ENCODE data around the gene HSPA1B.
"Not testable (repeated sequence)": the region's sequence is repeated elsewhere in the genome, so short reads cannot be mapped to it uniquely, and the experiment has no call there.

The HSPA1B gene

DNA sequence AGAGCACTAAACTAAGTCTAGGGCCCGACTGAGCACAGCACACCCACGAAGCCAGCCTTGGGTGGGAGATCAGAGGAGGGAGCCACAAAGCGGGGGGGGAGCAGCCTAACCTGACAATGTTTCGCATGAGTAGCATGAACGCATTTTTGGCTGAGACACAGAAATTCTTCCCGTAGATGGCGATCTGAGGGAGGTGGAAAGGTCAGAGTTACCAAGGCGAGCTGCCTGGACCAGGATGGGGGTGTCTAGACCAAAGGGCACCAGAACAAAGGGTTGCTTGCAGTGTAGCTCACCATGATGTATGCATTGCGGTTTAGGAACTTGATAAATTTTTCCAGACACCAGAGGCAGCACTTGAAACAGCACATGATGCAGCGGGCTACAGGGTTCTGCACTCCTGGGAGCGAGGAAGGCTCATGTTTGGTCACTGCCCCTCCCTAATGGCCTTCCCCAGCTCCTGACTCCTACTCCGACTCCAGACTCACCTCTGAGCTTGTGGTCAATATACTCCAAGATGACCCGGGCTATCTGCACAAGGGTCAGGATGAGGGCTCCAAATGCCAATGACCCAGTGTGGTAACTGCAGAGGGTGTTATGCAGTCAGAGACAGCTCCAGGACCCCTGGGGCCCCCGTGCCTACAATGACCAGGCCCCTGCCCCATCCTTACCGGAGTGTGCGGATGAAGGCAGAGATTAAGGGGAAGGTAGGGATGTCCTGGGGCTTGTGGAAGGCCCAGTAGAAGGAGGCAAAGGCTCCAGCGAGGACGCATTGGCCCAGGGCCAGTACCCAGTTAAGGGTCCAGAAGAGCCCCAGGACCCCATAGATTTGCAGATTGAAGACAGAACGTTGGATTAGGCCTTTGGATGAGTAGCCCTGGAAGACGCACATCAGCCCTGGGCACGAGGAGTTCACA is 37.9 kb downstream of the HSPA1B start:
- no peak for TF ChIP-seq POLR2A (IDR thresholded peaks at IDR 0.05; ENCODE audit: low read depth, low read length)
- FAIRE-seq (no peak), DNase-seq (ENCODE audit: insufficient read length, low spot score) (no peak)

DNA sequence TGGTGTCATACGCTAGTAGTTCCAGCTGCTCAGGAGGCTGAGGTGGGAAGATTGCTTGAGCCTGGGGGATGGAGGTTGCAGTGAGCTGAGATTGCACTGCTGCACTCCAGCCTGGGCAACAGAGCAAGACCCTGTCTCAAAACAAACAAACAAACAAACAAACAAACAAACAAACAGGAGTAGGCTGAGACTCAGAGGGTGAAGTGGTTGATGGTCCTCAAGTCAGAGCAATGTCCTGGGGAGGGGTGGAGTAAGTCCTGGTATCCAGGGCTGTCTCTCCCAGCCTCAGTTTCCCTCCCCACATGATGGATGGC is 41.1 kb downstream of the HSPA1B start:
- DNase-seq (ENCODE audit: insufficient read length, low spot score); FAIRE-seq: not testable (repeated sequence)

DNA sequence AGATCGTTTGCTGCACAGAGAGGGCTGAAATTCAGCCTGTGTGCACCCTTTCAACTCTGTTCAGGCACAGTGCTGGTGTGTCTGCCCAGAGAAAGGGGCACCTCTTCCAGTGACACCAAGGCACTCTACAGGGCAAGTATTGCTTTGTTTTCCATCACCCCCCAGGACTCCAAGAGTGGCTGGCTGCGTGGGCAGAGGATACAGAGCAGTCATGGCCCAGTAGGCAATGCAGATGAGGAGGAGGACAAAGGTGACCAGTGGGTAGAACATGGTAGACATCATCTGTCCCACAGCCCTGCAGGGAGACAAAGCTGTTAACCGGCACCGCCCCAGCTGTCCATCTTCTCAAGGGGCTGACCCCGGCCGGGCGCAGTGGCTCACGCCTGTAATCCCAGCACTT is 41.8 kb downstream of the HSPA1B start:
- no peak for TF ChIP-seq POLR2A (IDR thresholded peaks at IDR 0.05; ENCODE audit: low read depth, low read length)
- FAIRE-seq (no peak), DNase-seq (ENCODE audit: insufficient read length, low spot score) (no peak)

DNA sequence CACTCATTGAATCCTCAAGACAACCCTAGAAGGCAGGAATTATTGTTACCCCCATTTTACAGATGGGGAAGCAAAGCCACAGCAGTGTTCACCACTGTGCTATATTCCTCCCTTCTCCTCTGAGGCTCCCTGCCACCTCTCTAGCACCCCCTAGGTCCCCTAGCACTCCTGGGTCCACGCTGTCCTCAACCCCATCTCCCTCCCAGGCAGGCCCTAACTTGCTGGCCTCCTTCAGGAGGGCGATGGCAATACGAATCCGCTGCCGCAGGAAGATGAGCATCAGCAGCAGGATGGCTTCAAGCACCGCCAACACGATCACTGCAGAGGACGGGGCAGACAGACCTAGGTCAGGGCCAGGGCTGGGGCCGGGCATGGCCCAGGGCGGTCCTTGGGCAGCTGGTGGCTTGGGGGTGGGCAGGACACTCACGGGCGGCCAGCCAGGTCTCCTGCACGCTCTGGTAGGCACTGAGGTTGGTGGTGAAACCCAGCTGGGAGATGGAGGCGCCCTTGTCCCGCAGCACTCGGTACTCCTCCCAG is 42.9 kb downstream of the HSPA1B start:
- no peak for FAIRE-seq
- DNase-seq (ENCODE audit: insufficient read length, low spot score) = no peak
- TF ChIP-seq POLR2A (IDR thresholded peaks at IDR 0.05; ENCODE audit: low read depth, low read length) = no peak

DNA sequence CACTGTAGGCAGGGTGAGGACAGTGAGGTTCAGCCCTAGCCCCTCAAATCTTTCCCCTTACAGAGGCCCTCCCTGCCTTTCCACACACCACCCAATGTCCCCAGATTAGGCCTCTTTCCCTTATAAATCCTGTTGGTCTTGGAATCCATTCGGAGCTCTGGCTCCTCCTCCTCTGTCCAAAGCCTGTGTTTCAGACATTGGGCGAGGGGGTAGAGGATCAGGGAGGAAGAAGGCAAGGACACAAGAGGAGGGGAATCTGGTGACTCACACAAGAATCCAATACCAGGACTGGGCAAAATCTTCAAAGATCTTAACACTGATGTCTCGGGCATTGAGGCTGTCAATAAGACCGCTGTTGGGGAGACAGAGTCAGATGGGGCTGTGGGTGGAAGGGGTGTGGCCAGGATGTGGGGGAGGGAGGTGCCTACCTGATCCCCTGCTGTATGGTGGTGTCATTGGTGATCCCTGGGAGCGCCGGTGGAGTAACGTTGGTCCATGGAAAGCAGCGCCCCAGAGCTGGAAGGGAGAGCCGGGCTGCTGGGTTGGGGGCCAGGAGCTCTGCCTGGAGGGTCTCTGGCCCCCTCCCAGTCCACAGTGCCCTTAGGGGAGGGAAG is 43.6 kb downstream of the HSPA1B start:
- no peak for TF ChIP-seq POLR2A (IDR thresholded peaks at IDR 0.05; ENCODE audit: low read depth, low read length)
- FAIRE-seq = no peak
- no peak for DNase-seq (ENCODE audit: insufficient read length, low spot score)

DNA sequence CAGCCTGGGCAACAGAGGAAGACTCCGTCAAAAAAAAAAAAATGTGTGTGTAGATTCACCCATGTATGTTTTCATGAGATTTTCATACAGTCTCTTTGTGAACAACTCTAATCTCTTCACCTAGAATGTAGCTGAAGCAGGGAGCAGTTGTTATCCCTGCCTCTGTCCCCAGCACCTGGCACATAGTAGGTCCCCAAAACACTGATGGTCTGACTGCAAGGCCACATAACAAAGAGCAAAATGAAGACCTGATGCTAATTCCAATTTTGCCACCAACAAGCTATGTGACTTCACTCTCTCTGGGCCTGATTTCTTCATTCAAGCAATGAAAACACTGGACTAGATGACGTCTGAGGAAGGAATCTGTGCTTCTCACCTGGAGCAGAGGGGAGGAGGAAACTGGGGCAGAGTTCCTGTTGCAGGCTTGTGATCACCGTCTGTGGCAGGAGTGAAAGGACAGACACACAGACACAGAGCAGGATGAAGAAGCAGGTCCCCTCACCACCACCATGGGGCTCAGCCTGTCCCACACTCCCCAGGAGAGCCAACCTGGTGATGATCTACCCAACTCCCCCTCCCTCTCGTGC is 46.6 kb downstream of the HSPA1B start:
- DNase-seq (ENCODE audit: insufficient read length, low spot score) (no peak), FAIRE-seq (no peak)
- TF ChIP-seq POLR2A (IDR thresholded peaks at IDR 0.05; ENCODE audit: low read depth, low read length) = no peak

DNA sequence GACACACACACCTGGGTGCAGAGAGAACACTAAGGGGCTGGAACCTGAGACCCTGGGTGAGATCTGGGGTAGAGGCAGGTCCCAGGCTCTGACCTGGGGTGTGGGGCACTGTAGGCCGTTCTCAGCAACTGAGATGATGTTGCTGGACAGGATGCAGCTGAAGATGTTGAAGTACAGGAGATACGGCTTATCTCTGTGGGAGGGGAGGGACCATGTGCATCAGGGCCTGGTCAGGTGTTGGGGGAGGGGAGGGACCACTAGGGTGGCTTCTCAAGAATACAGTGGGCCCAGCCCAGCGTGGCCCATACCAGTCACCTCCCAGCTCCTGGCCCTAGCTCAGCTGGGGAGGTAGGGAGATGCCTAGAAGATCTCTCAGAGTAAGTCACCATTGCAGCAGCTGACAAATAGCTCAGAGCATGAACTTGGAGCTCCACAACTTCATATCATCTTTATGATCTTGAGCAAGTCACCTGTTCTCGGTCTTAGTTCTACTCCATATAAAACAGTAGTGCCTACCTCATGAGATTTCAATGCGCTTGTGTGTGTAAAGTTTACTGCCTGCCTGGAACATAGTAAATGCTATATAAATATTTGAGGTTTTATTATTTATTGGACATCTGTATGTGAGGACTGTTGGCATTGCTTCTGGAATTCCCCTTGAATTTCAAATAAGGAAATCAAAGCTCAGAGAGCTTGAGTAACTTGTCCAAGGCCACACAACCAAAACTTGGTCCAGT is 47.5 kb downstream of the HSPA1B start:
- no peak for DNase-seq (ENCODE audit: insufficient read length, low spot score)
- no peak for FAIRE-seq
- TF ChIP-seq POLR2A (IDR thresholded peaks at IDR 0.05; ENCODE audit: low read depth, low read length) = no peak

DNA sequence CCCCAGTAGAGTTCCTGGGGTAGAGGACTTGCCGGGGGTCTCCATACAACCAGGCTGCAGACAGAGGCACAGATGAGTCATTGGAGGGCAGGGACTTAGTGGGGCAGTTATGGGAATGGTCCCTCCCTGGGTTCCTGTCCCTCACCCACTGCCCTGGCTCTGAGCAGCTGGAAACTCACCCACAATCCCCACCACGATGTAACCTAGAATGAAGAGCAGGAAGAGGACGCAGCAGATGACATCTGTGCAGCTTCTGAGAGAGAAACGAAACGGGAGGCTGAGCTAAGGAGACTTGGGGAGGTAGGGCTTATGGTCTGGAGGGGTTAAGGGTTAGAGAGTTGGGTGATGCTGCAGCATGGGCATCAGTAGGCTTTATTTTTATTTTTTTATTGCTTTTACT is 48.3 kb downstream of the HSPA1B start:
- FAIRE-seq = no peak
- DNase-seq (ENCODE audit: insufficient read length, low spot score) = no peak
- no peak for TF ChIP-seq POLR2A (IDR thresholded peaks at IDR 0.05; ENCODE audit: low read depth, low read length)

DNA sequence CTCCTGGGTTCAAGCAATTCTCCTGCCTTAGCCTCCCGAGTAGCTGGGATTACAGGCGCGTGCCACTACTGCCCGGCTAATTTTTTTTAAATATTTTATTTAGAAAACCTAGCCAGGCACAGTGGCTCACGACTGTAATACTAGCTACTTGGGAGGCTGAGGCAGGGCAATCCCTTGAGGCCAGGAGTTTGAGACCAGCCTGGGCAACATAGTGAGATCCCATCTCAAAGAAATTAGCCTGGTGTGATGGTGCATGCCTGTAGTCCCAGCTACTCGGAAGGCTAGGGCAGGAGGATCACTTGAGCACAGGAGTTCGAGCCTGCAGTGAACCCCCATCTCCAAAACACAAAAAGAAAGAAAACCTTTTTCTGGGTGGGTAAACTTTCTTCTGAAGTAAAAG is 48.8 kb downstream of the HSPA1B start:
- FAIRE-seq = no peak
- no peak for DNase-seq (ENCODE audit: insufficient read length, low spot score)
- no peak for TF ChIP-seq POLR2A (IDR thresholded peaks at IDR 0.05; ENCODE audit: low read depth, low read length)

DNA sequence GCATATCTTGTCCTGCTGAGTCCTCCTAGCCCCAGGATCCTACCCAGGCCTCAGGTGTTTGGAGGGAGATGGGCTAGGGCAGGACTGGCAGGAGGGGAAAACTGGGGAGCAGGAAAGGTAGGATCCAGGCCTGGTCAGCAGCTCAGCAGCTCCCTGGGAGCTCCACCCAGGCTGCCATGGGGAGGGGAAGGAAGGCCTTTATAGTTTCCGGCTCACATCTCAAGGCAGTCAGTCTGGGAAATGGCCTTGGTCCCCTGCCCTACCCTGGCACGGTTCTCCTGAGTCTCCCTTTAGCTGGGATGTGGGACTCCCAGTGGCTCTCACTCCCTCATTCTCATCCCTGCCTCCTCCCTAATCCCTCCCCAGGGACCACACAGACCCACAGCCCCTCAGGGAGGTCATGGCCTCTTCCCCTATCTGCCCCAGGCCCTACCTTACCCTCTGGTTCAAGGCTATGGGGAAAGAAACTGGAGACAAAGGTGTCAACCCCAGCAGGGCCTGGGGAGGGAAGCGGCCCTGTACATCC is 49.6 kb downstream of the HSPA1B start:
- DNase-seq (ENCODE audit: insufficient read length, low spot score) (no peak), FAIRE-seq (no peak)
- TF ChIP-seq POLR2A (IDR thresholded peaks at IDR 0.05; ENCODE audit: low read depth, low read length) = no peak

DNA sequence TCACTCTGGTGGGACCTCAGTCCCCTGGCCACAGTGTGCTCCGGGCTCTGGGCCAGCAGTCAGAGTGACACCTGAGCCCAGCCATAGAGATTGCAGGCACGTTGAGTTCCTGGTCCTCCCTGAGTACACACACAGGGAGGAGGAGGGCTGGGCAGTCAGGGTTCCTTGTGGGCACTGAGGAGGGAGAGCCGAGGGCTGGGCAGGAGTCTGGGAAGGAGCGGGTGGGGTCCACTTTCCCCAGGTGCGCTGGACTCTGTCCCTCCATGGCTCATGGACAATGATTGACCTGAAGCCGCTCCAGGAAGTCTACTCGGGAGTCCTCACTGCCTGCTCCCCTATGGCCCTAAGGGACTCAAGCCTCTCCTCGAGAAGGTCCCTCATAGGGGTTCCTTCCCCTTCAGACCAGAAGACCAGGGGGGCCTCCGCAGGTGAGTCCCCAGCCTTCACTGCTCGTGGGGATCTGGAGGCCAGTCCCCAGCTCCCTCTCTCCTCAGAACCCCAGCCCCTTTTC is 50.2 kb downstream of the HSPA1B start:
- DNase-seq (ENCODE audit: insufficient read length, low spot score) (no peak), FAIRE-seq (no peak)
- no peak for TF ChIP-seq POLR2A (IDR thresholded peaks at IDR 0.05; ENCODE audit: low read depth, low read length)

DNA sequence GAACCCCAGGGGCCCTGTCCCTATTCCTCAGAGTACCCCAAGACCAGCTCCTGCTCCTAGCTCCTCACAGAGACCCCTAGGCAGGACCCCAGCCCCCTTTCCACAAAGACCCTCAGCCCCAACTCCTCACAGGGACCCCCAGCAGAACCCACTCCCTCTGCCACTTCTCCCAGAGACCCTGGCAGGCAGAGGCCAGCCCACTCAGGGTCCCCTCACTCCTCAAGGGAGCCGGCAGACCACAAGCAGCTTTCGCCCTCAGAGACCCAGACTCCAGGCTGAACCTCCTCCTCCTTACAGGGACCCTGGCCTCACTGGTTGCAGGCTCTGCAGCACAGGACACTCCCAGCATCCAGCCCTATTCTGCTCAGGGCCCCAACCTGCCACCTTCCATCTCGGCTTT is 50.7 kb downstream of the HSPA1B start:
- TF ChIP-seq POLR2A (IDR thresholded peaks at IDR 0.05; ENCODE audit: low read depth, low read length) = no peak
- FAIRE-seq (no peak), DNase-seq (ENCODE audit: insufficient read length, low spot score) (no peak)

DNA sequence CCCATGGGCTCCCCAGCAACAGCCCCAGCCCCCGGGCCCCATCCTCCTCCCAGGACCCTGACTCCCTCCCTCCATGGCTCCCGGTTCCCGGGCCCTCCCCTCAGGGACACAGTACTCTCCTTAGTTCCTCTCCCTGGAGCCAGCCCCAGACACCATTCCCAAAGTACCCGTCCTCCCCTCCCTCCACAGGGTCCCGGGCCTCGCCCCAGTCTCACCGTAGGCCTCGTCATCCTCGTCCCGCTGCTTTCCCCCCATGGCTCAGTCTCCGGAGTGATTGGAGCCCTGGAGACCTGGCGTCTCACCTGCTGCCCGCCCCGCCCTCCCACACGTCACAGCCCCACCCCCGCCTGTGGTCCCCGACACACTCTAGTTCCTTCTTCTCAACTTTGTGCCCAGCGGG is 51.2 kb downstream of the HSPA1B start, which contains the start of gene SLC44A4:
TSS of gene SLC44A4 (minus strand) at position 272 of the 400 bp plus-strand sequence. CDS start at position 255, 17 bp downstream.
- no peak for TF ChIP-seq POLR2A (IDR thresholded peaks at IDR 0.05; ENCODE audit: low read depth, low read length)
- DNase-seq (ENCODE audit: insufficient read length, low spot score) (no peak), FAIRE-seq (no peak)

Measured in H54 (cell line).